ENCODE results near the gene SLC37A2.

GRCh38 chr11:125123194-125123946 is 60.3 kb downstream of the SLC37A2 start:
- TF ChIP-seq CTCF (IDR thresholded peaks at IDR 0.05) (no peak), POLR2AphosphoS5 (IDR thresholded peaks at IDR 0.05) (no peak), EP300 (IDR thresholded peaks at IDR 0.05) (peak in 2 of 4 donors; percentile 18 to 50), POLR2A (IDR thresholded peaks at IDR 0.05) (no peak)

Data from upper lobe of left lung (tissue), 4 donors.